Superior temporal gyrus (tissue), 1 donor: ENCODE data around the gene EIF3B.
"Not testable (repeated sequence)": the region's sequence is repeated elsewhere in the genome, so short reads cannot be mapped to it uniquely, and the experiment has no call there.

Source experiments
- DNase-seq: peaks from one replicate; pipeline ENCODE4 v3.0.0-alpha.2; 2016; ENCODE audit errors: extremely low spot score

The EIF3B gene

DNA sequence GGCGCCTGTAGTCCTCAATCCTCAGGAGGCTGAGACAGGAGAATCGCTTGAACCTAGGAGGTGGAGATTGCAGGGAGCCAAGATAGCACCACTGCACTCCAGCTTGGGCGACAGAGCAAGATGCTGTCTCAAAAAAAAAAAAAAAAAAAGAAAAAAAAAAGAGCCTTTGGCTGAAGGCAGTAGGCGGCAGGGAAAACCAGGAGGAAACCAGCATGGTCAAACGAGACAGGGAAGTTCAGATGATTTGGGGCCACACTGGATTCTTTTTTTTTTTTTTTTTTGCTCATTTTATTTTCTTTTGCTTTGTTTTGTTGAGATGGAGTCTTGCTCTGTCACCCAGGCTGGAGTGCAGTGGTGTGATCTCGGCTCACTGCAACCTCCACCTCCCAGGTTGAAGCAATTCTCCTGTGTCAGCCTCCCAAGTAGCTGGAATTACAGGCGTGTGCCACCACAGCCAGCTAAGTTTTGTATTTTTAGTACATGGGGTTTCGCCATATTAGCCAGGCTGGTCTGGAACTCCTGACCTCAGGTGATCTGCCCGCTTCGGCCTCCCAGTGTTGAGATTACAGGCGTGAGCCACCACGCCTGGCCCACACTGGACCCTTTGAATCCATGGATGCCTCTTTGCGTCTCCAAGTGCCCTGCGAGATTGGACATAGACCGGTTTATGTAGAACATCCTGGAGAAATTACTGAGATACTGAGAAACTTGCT lies 7.1 kb upstream of the EIF3B start:
- not testable (repeated sequence) for DNase-seq

DNA sequence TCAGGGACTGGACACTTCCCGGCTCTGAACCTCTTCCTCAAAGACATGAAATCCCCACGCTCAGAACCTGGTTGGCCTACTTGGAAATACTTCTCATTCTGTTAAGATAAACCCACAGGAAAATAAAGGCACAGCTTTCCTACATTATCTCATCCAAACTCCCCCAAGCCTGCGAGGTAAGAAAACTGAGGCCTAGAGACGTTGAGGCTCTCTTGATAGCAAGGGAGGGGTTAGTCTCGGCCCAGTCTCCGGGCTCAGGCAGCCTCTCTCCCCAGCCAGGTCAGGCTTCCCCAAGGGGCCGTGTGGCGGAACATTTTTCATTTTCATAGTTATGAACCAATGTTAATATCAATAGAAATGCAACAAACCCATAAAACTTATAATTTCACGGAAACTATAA lies 4.6 kb upstream of the EIF3B start:
- no peak for DNase-seq

DNA sequence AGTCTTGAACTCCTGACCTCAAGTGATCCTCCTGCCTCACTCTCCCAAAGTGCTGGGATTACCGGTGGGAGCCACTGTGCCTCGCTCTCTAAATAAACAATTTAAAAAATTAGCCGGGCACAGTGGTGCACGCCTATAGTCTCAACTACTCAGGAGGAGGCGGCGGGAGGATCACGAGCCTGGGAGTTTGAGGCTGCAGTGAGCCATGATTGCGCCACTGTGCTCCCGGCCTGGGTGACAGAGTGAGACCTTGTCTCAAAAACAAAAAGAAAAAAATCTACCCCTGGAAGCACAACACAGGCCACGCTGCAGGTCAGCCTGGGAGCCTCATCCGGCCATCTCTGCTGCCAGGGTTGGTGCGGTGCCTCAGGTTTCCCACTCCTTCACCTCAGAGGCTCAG lies 3.8 kb upstream of the EIF3B start:
- DNase-seq, result no peak

DNA sequence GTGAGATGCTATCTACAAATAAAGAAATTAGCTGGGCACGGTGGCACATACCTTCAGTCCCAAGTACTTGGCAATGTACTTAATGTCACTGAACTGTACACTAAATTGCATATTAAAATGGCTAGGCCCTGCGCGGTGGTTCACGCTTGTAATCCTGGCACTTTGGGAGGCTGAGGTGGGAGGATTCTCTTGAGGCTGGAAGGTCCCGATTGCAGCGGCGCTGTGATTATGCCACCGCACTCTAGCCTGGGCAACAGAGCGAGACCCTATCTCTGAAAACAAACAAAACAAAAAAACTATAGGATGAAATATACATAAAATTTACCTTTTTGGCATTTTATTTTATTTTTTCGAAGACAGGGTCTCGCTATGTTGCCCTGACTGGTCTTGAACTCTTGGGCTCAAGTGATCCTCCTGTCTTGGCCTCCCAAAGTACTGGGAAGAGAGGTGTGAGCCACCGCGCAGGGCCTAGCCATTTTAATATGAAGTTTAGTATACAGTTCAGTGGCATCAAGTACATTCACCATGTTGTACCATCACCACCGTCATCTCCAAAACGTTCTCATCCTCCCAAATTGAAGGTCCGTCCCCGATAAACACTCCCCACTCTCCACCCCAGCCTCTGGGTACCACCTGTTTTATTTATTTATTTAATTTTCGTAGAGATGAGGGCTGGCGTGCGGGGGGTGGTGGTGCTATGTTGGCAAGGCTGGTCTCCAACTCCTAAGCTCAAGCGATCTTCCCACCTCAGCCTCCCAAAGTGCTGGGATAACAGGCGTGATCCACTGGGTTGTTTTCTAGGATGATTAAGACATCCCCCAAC lies 1.3 kb upstream of the EIF3B start:
- no peak for DNase-seq

DNA sequence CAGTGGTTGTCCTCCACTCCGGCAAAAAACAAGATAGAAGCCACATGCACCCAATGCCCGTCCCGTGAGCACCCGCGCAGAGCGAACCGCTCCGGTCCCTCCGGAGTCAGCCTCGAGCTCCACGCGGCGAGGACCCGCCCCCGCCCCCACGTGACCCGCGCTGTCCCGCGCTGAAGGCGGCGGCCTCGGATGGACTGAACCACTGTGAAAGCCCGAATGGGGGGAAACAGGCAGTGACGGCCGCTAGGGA lies 766 bp upstream of the EIF3B start:
- DNase-seq, result no peak

DNA sequence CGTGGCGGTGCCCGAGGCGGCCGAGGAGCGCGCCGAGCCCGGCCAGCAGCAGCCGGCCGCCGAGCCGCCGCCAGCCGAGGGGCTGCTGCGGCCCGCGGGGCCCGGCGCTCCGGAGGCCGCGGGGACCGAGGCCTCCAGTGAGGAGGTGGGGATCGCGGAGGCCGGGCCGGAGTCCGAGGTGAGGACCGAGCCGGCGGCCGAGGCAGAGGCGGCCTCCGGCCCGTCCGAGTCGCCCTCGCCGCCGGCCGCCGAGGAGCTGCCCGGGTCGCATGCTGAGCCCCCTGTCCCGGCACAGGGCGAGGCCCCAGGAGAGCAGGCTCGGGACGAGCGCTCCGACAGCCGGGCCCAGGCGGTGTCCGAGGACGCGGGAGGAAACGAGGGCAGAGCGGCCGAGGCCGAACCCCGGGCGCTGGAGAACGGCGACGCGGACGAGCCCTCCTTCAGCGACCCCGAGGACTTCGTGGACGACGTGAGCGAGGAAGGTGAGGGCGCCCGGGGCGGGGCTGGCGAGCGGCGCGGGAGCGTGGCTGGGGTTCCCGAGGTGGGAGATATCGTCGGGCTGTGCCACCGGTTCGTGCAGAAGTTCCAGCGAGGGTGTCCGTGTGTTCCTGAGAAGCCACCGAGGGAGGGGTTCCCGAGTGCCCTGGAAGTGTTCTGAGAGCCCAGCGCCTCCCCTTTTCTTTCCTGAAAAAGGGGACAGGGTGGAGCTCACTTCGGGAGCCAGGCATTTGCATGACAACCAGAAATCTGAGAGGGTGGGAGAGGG lies 495 bp downstream of the EIF3B start:
- no peak for DNase-seq

DNA sequence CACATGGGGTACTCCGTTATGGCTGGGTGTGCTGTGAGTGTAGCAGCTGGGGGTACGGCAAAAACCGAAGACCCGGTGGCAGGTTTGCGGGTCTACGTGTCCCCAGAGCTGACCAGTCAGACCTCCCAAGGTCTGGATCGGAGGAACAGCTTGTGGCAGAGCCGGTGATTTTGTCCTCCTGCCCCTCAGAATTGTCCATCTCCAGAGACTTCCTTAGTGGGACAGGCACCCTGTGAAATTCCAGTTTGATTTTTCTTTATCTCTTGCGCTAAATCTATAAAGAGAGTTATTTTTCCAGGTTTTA lies 1.0 kb downstream of the EIF3B start:
- DNase-seq, result no peak

DNA sequence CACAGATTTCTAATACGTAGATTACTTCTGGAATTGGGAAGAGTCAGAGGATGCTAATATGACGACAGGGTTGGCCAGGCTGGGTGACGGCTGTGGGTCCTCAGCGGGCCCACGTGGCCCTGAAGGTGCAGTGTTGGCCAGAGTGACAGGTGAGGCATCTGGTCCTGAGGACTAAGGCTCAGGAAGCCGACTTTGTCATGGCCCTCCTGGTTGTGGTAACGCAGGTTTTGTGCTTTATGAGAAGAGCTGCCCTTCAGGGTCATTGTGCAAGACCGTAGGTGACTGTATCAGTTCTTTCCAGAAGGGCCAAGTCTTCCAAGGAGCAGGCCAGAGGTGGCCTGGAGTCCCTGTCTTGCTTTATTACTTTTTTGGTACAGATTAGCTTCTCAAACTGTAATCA lies 2.5 kb downstream of the EIF3B start:
- no peak for DNase-seq

DNA sequence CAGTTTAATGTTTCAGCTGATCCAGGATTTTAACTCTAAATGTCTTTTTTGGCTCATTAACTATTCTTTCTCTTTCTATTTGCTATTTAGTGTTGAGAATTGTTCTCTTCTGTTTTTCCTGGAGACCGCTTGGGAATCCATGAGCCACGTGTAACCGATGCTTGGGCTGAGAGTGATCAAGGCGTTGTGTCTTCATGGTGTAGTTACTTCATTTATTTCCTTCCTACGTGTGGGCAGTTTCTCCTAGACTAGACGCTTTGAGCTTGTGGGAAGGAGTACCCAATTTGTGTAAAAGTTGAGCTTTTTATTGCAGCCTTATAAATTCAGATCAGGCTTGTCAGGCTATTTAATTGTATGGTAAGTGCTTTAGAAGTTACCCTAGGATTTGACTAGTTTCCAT lies 2.9 kb downstream of the EIF3B start:
- no peak for DNase-seq

DNA sequence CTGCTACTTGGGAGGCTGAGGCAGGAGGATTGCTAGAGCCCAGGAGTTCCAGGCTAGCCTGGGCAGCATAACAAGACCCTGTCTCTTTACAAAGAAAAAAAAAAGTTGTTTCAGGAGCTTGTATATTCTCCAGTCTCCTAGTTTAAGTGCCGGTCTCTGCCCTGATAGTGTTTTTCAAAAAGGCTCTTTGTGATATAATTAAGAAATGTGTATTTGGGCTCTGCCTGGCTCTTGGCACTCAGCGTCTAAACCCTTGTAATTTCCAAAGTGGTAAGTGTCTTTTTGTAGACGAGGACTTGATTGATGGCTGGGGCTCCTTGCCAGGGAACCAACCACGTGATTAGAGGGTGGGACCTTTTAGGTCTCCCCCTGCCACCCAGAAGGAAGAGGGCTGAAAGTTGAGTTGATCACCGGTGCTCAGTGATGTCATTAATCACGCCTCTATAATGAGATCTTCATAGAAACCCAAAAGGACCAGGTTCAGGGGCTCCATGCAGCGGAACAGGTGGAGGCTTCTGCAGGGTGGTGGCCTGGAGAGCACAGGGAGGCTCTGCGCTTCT lies 4.4 kb downstream of the EIF3B start:
- no peak for DNase-seq

DNA sequence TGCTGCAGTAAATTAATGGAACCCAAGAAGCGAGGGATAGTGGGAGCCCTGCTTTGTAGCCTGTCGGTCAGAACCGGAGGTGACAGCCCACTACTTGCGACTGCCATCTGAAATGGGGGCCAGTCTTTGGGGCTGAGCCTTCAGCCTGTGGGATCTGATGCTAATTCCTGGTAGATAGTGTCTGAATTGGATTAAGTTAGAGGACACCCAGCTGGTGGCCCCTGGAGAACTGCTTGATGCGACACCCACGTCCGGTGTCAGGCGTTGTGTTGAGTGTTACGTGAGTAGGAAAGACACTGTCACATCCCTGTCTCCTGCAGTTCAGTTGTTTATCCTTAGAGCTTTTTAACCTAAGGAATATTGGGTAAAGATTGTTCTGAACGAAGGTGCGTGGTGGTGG lies 5.0 kb downstream of the EIF3B start:
- no peak for DNase-seq

DNA sequence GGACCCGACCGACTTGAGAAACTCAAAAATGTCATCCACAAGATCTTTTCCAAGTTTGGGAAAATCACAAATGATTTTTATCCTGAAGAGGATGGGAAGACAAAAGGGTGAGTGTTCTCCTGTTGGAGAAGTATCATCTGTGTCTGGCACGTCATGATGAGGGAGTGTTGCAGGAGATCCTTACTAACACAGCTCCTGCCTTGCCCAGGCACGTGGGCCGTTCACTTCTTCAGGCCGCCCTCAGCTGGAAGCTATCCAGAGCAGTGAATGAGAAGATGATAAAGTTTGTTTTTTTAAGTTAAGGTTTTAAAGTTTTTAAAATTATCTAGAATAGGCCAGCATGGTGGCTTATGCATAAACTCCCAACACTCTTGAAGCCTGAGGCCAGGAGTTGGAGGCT lies 6.2 kb downstream of the EIF3B start:
- no peak for DNase-seq

DNA sequence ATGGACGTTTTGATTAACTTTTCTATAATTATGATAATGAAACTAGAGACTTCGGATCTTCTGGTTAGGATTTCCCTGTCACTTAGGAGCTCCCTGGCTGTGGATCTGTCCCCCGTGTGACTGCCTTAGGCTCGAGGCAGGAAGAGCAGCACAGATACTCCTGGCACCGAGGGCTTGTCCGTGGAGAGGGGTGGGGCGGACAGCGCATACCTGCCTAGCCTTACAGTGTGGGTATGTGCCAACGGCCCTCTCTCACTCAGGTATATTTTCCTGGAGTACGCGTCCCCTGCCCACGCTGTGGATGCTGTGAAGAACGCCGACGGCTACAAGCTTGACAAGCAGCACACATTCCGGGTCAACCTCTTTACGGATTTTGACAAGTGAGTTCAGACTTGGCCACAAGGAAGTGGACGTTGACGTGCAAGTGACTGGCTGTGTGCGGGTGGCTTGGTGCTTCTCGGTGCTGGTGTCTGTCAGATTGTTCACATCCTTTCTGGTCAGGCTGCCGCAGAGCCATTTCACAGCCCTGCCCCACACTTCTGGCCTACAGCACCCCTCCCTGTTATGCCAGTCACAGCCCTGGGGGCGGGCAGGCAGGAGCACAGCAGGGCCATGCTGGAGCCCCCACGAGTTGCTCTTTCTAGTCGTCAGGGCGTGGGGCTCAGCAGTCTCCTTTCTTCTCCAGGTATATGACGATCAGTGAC lies 7.9 kb downstream of the EIF3B start:
- DNase-seq, result no peak

DNA sequence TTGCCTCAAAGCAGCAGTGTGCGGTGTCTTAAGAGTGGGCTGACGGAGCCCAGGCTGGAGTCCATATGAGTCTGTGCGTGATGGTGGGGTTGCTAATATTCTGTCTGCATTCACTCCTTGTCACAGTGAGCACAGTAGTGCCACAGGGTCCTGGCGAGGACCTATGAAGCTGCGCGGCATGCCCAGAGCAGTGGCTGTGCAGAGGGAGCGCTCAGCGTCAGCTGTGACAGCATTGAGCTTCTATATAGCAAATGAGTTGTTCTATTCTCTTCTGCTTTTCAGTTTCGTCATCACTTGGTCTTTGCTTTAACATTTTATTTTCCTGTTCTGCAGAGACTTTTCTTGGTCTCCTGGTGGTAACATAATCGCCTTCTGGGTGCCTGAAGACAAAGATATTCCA lies 14.5 kb downstream of the EIF3B start:
- no peak for DNase-seq

DNA sequence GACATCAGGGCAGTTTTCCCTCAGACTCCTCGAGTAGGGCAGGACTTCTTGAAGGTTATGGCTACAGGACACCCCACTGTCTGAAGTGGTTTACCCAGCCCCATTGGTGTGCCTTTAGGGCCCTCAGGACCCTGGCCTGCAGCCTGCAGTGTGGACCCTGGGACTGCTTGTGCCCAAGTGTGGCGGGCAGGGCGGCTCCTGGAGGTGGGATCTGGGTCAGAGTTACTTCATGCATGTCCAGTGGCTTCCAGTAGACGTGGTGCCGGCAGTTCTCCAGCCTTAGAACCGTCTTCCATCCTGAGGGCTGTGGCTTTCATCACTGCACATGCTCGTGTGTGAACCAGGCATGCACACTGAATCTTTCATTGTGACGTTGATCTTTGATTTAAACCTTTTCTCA lies 16.7 kb downstream of the EIF3B start:
- DNase-seq, result no peak

DNA sequence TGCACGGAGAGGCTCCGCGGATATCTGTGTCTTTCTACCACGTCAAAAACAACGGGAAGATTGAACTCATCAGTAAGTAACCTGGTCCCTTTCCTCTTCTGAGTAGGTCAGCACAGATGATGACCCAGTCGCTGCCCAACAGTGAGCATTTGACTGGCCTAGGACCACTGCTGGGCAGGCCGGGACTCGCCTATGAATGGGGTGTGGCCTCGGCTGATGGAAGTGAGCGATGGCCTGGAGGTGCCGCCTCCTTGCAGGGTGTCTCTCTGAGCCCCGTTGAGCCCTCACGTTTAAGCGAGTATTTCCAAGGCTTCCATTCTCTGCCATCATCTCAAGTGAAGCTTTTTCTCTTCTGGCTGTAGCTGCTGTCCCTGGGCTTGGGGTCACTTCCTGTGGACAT lies 18.1 kb downstream of the EIF3B start:
- no peak for DNase-seq

DNA sequence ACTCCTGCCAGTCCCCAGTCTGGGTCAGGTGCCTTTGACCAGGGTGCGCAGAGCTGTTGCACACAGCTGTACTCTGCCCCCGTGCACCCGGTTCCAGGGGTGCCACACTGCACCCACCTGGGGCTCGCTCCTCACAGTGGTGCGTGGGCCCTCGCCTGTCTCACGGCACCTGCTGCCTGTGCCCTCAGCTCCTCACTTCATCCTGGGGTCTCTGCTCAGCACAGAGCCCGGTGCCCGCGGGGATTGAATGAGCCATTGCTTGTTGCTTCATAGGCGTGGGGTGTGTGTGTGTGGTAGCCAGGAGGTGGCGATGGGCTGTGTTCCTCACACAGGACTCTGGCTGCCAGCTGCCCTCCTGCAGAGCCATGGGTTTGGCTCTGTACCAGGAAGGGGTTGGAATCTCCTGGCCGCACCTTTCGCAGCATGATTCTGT lies 18.5 kb downstream of the EIF3B start:
- no peak for DNase-seq

DNA sequence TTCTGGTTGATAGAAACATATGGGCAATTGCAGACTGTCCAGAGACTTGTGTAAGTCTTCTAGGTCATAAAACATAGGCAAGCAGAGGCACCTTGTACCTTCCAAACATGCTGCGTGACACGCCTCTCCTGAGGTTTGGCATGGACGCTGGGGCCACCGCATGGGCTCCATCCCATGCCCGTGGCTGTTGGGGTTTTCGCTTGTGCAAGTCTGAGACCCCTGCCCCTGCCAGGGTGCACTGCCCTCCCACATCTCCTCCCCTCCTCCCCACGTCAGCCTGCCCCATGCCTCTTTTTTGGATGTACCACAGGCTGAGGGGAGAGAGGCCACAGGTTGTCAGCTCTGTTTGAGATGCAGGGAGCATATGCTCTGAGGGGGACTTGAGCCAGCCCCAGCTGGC lies 19.0 kb downstream of the EIF3B start:
- DNase-seq, result no peak

DNA sequence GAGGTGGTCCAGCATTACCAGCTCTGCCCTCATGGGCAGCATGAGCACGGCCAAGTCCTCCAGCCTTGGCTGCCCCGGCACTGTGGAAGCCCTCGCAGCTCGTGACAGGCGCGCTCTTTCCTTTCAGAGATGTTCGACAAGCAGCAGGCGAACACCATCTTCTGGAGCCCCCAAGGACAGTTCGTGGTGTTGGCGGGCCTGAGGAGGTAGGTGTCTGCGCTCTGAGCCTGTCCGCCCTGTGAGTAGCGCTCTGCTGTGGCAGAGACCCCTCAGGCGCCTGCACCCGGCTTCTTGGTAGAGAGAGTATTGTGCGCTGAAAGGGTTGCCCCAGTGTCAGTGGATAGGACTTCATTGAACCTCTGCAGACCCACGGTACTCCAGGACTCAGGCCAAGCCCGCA lies 19.8 kb downstream of the EIF3B start:
- no peak for DNase-seq

DNA sequence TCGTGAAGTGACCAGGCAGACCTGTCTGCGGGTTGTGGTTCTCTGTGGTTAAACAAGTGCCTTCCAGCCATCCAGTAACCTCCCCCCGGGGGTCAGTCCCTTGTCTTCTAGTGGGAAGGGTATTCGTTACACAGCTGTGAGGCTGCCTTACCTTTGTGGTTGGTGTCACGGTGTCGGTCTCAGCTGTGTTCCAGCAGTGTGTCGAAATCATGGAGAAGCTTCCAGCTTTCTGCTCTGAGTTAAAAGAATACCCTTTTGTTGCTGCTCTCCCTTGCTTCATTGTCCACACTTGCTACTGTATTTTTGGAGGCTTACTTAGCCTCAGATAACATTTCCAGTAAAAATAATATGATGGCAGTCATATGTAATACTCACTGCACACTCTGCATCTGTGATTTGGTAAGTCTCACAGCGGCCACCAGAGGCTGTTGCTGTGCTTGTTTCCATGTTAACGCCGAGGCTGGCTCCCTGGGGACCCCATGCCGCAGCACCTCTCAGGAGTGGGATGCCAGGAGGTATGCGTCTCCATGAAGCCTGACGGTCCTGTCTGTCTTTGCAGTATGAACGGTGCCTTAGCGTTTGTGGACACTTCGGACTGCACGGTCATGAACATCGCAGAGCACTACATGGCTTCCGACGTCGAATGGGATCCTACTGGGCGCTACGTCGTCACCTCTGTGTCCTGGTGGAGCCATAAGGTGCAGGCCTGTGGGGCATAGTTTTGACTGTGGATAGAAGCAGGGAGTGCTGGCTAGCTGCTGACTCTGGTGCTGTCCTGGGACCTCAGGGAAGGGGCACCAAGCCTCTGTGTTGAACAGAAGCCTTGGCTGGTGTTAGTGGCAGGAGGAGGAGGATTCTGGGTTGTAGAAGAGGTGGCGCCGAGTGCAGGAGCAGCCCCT lies 20.5 kb downstream of the EIF3B start:
- DNase-seq, result no peak
